GM18951 (cell line): ENCODE results near the gene MAP2K1.
"Not testable (repeated sequence)": the region's sequence is repeated elsewhere in the genome, so short reads cannot be mapped to it uniquely, and the experiment has no call there.

Source experiments
- POLR2A ChIP-seq: IDR thresholded peaks from 4 replicates; pipeline ENCODE4 v1.6.1; 2011; ENCODE audit warnings: mild to moderate bottlenecking; ENCODE audit not compliant: insufficient read length, insufficient read depth; ENCODE audit errors: extremely low read depth
- in situ Hi-C: fragments of 300-500 bp; cut with MboI; formaldehyde crosslinking; loops from one replicate; pipeline ENCODE4 v1.12.0; 2022; ENCODE audit warnings: low sequenced_read_pairs, mixed read lengths, inconsistent platforms; ENCODE audit not compliant: unreplicated experiment

MAP2K1 gene

DNA sequence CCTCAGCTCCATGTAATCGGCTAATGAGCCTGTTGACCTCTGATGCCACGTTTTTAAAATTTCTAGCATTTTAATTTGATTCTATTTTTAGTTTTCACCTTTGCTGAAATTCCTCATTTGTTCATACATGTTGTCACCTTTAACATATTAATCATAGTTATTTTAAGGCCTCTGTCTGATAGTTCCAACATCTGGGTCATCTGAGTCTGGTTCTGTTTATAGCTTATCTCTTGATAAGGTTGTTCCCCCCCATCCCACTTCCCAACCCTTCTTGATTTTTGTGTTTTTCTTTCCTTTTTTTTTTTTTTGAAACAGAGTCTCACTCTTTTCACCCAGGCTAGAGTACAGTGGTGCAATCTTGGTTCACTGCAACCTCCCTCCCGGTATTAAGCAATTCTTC lies 36.4 kb downstream of the MAP2K1 start:
- TF ChIP-seq POLR2A = no peak
- in situ Hi-C loops = no loop called here

DNA sequence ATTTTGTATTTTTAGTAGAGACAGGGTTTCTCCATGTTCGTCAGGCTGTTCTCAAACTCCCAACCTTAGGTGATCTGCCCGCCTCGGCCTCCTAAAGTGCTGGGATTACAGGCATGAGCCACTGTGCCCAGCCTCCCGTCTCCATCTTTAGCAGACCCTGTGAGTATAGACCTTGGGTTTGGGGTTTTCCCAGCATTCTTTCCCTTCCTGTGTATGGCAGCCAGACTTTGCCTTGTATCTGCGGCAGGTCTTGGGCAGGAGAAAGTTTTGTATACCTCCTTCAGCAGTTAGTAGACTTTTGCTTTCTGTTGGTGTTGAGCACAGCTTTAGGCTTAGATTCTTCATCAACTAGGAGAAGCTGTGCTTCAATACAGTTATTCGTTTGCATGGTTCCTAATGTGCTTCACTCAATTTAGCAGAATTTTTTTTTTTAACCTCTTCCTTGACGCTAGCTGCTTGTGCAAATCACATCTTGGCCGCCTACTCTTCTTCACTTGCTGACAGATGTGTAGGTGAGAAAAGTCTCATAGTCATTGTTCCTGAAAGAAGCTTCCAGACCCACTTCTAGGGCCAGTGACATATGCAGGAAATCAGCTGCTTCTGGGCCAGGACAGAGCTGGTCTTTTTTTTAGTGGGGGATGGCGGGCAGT lies 38.4 kb downstream of the MAP2K1 start:
- TF ChIP-seq POLR2A = no peak

DNA sequence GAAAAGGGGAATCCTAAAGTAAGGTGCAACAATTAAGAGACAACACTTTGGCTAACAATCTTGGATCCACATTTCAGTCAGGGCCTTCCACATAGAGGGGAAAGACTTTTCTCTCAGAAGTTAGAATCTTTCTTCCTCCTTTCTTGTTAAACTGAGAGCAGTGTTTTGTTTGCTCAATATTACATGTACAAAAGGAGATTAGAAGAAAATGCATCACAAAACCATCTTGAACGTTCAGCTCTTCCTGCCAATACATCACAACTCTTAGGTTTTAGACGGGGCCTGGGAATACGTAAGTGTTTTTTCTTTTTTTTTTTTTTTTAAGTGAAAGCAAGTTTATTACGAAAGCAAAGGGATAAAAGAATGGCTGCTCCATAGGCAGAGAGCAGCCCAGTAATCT lies 39.1 kb downstream of the MAP2K1 start:
- no peak for TF ChIP-seq POLR2A
- in situ Hi-C loops = no loop called here

More for the DNA sequence above, 38.4 kb downstream of the MAP2K1 start:
- in situ Hi-C loops = no loop called here

DNA sequence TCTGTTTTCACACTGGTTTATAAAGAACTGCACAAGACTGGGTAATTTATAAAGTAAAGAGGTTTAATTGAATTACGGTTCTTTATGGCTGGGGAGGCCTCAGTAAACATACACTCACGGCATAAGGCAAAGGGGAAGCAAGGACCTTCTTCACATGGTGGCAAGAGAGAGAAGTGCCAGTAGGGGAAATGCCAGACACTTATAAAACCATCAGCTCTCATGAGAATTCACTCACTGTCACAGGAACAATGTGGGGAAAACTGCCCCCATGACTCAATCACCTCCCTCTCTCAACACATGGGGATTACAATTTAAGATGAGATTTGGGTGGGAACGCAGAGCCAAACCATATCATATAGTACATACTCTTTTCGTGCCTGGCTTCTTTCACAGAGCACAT lies 42.4 kb downstream of the MAP2K1 start:
- in situ Hi-C loops = no loop called here
- no peak for TF ChIP-seq POLR2A

DNA sequence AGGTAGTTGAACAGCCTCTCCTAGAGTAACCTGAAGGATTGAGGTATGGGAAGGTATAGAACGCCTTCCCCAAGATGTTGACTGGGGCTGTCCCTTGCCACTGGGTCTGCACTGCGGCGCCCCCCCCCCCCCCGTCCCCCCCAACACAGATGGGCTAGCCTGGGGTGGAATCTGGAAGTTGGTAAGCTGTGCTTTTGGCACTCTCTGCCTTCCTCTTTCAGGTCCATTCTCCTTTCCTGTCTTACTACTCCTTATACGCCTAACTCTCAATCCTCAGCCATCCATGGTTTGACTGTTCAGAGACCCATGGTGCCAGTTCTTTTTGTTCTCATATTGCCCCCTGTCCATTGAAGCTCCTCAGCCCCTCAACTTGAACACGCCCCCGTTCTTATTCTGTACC lies 42.8 kb downstream of the MAP2K1 start:
- in situ Hi-C loops = no loop called here
- TF ChIP-seq POLR2A = no peak

DNA sequence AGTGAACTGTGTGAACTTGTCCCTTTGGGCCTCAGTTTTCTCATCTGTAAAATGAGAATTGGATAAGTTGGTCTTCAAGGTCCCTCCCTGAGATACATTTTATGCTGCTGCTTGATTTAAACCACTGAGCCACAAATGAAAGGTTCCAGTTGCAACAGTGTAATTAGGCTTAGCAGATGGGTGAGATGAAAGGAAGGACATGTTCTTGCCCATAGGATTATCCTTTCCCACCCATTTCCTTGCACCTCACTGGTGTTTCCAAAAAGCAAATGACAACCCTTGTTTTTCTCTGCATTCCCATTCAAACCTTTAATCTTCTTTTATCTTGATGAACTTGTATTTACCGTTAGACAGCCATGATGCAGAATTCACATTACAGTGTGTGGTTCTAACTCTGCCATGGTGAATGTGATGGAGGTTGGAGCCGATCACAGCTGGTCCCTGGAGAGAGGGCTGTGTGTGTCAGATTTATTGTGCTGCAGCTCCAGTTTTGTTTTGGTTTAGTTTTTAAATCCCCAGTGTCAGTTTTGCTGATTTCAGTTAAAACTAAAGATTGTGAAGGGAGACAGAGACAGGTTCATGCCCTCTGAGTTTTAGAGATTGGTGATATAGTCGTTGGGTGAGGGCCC lies 44.0 kb downstream of the MAP2K1 start:
- in situ Hi-C loops = no loop called here
- TF ChIP-seq POLR2A = no peak

DNA sequence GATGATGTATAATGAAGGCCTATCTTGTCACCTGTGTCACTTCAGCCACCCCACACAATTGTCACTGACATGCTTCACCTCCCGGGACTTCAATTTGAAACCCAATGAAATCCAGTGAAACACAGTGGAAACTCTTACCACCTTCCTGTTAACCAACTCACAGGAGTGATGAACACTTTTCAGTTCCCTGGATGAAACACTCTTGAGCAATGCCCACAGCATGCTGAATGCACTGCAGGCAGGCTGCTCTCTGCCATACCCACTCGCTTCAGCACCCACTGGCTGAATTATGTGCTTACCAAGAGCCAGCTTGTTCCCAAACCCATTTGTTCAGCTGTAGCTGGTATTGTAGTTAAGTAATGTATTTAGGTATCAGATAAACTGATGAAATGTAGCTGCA lies 47.0 kb downstream of the MAP2K1 start:
- in situ Hi-C loops = no loop called here
- TF ChIP-seq POLR2A = no peak

DNA sequence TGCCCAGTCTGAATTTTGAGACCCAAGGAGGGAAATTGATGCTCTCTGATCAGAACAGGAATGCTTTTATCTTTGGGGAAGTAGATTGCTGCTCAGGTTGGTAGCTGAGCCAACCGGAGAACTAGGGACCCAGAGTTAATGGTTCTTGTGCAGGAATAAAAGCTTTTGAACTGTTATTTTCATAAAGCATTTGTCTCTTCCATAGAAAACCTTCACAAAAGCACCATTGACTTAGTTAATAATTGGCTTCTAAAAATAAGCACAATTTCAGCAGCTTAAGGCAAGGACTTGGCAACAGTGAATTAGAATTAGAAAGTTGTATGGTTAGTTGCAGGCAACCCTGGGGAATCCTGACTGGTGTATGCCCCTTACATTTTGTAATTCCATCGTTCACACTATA lies 53.8 kb downstream of the MAP2K1 start:
- in situ Hi-C loops = no loop called here
- no peak for TF ChIP-seq POLR2A

DNA sequence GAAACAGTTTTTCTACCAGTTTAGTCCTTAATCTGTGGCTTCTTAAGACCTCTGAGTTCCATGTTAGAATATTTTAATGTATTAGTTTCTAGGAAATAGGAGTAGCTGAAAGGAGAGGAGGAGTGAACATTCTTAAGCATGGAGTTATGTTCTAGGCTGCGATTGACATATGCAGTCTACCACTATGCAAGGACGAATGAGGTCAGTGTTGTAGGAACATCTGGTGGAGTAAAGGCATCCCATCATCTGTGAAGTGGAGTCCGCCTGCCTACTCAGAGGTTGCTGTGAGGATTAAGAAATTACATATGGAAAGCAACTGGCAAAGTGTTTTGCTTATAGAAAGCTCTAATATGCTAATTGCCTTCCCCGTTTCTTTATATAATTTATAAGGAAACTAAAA lies 65.7 kb downstream of the MAP2K1 start:
- TF ChIP-seq POLR2A = no peak

DNA sequence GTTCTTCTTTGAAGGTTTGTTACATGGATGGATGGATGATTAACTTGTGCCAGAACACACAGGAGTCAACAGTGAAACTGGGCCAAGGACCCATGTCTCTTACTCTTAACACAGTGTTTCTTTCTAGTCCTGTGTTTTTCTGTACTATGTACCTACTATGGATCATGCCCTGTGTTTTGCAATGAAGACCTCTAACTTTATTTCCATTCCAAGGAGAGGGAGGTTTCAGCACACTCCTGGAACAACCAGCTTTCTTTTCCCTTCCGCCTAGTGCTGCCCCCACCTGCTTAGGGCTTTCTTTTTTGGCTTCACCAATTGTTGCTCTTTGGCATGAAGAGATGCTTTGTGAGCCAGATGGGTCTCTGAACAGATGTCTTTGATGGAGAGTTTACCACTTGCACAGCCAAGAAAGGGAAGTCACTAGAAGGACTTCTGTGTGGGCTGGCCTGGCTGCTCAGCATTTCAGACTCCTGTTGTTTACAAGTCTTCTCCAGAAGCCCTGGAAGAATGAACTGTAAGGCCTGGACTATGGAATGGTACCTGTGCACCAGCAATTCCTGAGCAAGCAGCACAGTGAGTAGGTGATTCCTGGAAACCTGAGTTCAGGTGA lies 66.4 kb downstream of the MAP2K1 start:
- in situ Hi-C loops = no loop called here
- TF ChIP-seq POLR2A = no peak

More for the DNA sequence above, 65.7 kb downstream of the MAP2K1 start:
- in situ Hi-C loops = no loop called here

DNA sequence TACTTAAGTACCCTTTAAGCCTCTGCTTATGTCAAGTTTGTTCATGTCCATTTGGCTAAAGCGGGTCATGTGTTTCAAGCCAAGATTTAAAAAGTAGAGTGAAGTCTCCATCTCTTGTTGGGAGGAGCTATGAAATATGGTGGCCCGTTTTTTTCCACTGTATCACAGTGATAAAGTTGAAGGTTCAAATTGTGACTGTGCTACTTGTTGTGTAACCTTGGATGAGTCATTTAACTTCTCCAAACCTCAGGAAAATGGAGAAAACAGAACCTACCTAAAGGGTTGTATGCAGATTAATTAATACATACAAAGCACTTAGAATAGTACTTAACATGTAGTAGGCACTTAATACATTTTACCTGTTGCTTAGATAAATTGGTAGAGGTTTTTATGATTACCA lies 67.4 kb downstream of the MAP2K1 start:
- in situ Hi-C loops = no loop called here
- TF ChIP-seq POLR2A = no peak

DNA sequence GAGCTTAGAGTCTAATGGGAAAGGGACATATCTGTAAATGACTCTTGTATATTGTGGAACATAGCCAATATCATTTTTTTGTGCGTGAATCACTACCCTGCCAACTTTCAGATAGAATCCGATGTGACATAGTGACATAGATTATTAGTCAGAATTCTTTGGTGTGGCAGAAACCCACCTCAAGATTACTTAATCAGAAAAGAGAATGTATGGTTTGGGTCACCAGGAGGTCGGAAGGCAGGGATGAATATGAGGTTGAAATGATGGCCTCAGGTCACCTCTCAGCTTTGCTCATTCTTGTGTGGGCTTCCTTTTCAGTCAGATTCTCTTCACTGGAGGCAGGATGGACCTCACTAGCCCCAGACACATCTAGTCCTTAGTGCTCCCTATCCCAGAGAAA lies 69.5 kb downstream of the MAP2K1 start:
- TF ChIP-seq POLR2A = no peak
- in situ Hi-C loops = no loop called here

DNA sequence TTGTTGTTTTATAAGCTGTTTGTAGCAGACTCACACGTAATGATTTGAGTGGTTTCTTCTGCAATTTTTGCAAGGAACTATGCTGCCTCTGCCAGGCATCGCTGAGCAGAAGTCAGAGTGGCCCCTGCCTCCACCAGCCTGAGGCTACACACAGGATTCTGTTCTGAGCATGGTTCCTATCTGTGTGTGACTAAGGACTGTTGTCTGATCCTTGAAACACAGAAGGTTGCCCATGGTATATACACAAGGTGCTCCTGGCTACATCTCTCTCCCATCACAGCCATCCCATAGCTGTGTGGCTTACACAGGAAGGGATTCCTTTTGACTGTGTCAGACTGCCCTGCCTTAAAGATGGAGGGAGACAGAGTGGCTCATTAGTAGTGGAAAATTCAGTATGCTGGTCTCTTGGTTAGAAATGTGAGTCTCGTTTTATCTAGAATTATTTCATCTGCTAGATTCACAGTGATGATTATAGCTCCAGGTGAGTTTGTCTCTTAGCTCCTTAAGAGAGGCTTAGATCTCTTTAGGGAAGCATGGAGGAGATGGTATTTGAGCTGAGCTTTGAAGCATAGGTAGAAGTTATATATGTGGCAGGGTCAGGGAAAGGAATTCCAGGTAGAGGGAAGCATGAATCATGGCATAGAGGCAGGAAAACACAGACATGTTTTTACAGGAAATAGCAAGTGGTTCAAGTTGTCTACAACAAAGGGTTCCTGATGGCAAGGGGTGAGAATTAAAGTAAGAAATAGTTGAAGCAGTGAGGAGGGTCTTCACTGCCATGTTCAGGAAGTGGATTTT lies 73.3 kb downstream of the MAP2K1 start:
- no peak for TF ChIP-seq POLR2A
- in situ Hi-C loops = no loop called here

DNA sequence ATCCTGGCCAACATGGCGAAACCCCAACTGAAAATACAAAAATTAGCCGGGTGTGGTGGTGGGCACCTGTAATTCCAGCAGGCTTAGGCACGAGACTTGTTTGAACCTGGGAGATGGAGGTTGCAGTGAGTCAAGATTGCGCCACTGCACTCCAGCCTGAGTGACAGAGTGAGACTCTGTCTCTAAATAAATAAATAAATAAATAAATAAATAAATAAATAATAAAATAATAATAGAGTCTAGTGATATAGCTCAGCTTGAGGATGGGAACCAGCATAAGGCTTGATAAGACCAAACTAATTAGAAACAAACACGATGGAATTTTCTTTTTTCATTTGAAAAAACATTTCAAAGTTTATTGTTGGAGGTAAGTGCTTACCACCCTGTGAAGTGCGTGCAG lies 74.6 kb downstream of the MAP2K1 start:
- in situ Hi-C loops = not testable (repeated sequence)

DNA sequence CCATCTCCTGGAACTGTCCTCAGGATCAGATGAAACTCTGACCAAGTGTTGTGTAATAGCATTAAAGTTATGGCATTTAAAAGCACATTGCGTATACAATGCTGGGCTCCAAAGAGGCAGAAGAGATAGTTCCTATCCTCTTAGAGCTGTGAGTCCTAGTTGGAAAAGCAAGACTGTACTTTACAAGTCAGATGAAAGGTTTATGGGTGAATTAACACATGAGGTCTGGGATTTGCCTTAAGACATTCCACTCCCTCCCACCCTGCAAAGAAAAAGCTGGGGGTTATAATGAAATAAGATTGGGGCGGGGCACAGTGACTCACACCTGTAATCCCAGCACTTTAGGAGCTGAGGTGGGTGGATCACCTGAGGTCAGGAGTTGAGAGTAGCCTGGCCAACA lies 75.2 kb downstream of the MAP2K1 start:
- in situ Hi-C loops = no loop called here
- no peak for TF ChIP-seq POLR2A
